Measurements from ENCODE around the gene YWHAQ. TPM values are rescaled to one million over a fixed set of nuclear protein-coding genes. Genes with fewer than 3 reads are reported as not detected.

The YWHAQ gene
- total and polyA plus RNA-seq, 2 of the 4 experiments (the other 2 are of a cell fraction) = 196 to 255 TPM

- Histone ChIP-seq H2BK5ac (ENCODE audit: low read depth, low read length, poor library complexity, severe bottlenecking) (peak within 1 kb of the TSS; percentile 92), H3K36me3 (ENCODE audit: control insufficient read depth, insufficient read depth, low read length) (peaks cover 2% of the 10 kb centered on the region; the same call in 1 of the 2 replicates), H3K18ac (ENCODE audit: low read depth, low read length) (peak within 1 kb of the TSS; percentile 94), H3K9ac (ENCODE audit: low read depth, low read length) (peak within 1 kb of the TSS; percentile 100), H3K9me1 (ENCODE audit: insufficient read depth, low read length) (peaks cover 3% of the 10 kb centered on the region; the same call in 1 of the 2 replicates), H4K8ac (ENCODE audit: low read depth in 2 of 2, low read length in 2 of 2) (peak within 1 kb of the TSS; percentile 92 to 97), H2BK120ac (ENCODE audit: low read depth, low read length) (peak within 1 kb of the TSS; percentile 63), H2AK9ac (replicated peaks; ENCODE audit: low read depth, low read length, poor library complexity) (peak within 1 kb of the TSS; percentile 97), H2AFZ (replicated peaks; ENCODE audit: low read length, poor library complexity) (peak within 1 kb of the TSS; percentile 95), H3K4me3 (ENCODE audit: insufficient read depth, low read depth, low read length) (peak within 1 kb of the TSS; percentile 83), H3K4ac (ENCODE audit: low read depth, low read length) (peak within 1 kb of the TSS; percentile 90), H4K91ac (ENCODE audit: insufficient read depth, low read depth, low read length) (peak within 1 kb of the TSS; percentile 91), H2BK15ac (ENCODE audit: low read depth, low read length) (peak within 1 kb of the TSS; percentile 81; the same call in 2 of the 3 replicates), H2AK5ac (ENCODE audit: low read depth, low read length) (peak within 1 kb of the TSS; percentile 81), H4K20me1 (ENCODE audit: insufficient read depth, low read length) (peaks cover 19% of the 10 kb centered on the region; the same call in 1 of the 2 replicates), H3K4me2 (ENCODE audit: low read depth, low read length) (peak within 1 kb of the TSS; percentile 99), H3K56ac (ENCODE audit: extremely low read depth, insufficient read depth, low read length) (peak within 1 kb of the TSS; percentile 89), H3K27ac (ENCODE audit: insufficient read depth, low read length) (peak within 1 kb of the TSS; percentile 97), H3K4me1 (ENCODE audit: control insufficient read depth, insufficient read depth, low read length) (peaks cover 4% of the 10 kb centered on the region), H3K14ac (replicated peaks; ENCODE audit: low read depth, low read length) (peak within 1 kb of the TSS; percentile 89), H4K5ac (ENCODE audit: low read depth, low read length) (peak within 1 kb of the TSS; percentile 99), H3K9me3 (ENCODE audit: control insufficient read depth, insufficient read depth, low read length) (no peaks in the 10 kb centered on the region), H3K27me3 (ENCODE audit: control insufficient read depth, insufficient read depth, low read length) (no peaks in the 10 kb centered on the region), H3K23ac (ENCODE audit: low read depth, low read length) (peak within 1 kb of the TSS; percentile 88), H2BK20ac (ENCODE audit: low read depth, low read length) (no peak within 1 kb of the TSS), H3K79me1 (ENCODE audit: low read depth in 1 of 2, low read length in 2 of 2) (peaks cover 5 to 42% of the 10 kb centered on the region in 2 experiments; a peak in 3 of 4 replicates)
- peak; percentile 95 for DNase-seq
- ChIA-PET CTCF (interaction anchor here (0.6 to 1.0 kb wide), 3 partner anchors 215 to 347 kb away, joined by 3 to 7 read pairs (median 3); no protein-coding TSS in a partner anchor), POLR2A (ENCODE audit: unreplicated experiment) (interaction anchor here (0.6 to 1.4 kb wide), 4 partner anchors 9 to 76 kb away, joined by 3 to 5 read pairs (median 3); partner anchors contain the start of gene YWHAQ)
- dilution Hi-C loops (cut with HindIII; ENCODE audit: low sequenced_read_pairs, unreplicated experiment) = no loop called here
- TF ChIP-seq NFE2L2 (IDR thresholded peaks at IDR 0.05; ENCODE audit: low read depth, low read length) (no peak), MAZ (IDR thresholded peaks at IDR 0.05; ENCODE audit: borderline replicate concordance, low read depth, low read length) (peak; percentile 96), RCOR1 (IDR thresholded peaks at IDR 0.05; ENCODE audit: insufficient replicate concordance, low read length) (peak; percentile 10), POLR2A (IDR thresholded peaks at IDR 0.05; ENCODE audit: low read depth, low read length) (peak; percentile 93), MAFK (IDR thresholded peaks at IDR 0.05; ENCODE audit: low read depth, low read length) (no peak), CHD1 (IDR thresholded peaks at IDR 0.05; ENCODE audit: low read depth, low read length) (0 out of 2 replicates have a peak, but pooled peaks have one; percentile 78), CTCF (conservative IDR thresholded peaks at IDR 0.05; ENCODE audit: low read depth, low read length) (peak; percentile 64), BHLHE40 (IDR thresholded peaks at IDR 0.05; ENCODE audit: low read depth, low read length) (no peak), RAD21 (IDR thresholded peaks at IDR 0.05; ENCODE audit: low read length) (peak; percentile 46), MXI1 (IDR thresholded peaks at IDR 0.05; ENCODE audit: borderline replicate concordance, low read depth, low read length) (peak; percentile 86; the same call in 1 of the 2 replicates), ELK1 (IDR thresholded peaks at IDR 0.05; ENCODE audit: borderline replicate concordance, low read depth, low read length) (0 out of 2 replicates have a peak, but pooled peaks have one; percentile 63), SMC3 (IDR thresholded peaks at IDR 0.05; ENCODE audit: low read depth, low read length) (0 out of 2 replicates have a peak, but pooled peaks have one; percentile 6)
- in situ Hi-C loops (cut with MboI; ENCODE audit: low sequenced_read_pairs) = no loop called here
- intact Hi-C loops (cut with micrococcal nuclease) = loop anchor here (2.0 to 5.0 kb wide), 2 partner anchors 75 to 397 kb away; partner anchors contain the start of genes GRHL1 and YWHAQ
- 0% methylated on average over 34 of the region's 73 CpGs; no CpG with 5 or more reads in 1 of the 2 experiments for WGBS, 2 experiments (ENCODE audit: extremely low coverage in 2 of 2, insufficient read length in 1 of 2)
- no TSS peak for BruUV-seq (replicated peaks)
- peak; percentile 92 for ATAC-seq (ENCODE audit: low read depth)
These were observed 75.3 kb downstream of the YWHAQ start, which contains the start of gene ADAM17 for GRCh38 chr2:9555297-9556120. TSS of gene ADAM17 (minus strand) at chr2:9555830. CDS start at chr2:9555605, 225 bp downstream.
